Skeletal muscle satellite cell (primary cell): Measurements from ENCODE around the gene LNX1.

Experiments used
- H3K27me3 ChIP-seq: 2 replicates; pipeline ENCODE4 v1.7.0; 2013; ENCODE audit warnings: low read length; ENCODE audit not compliant: control insufficient read depth, insufficient read depth
- H3K36me3 ChIP-seq: 2 replicates; pipeline ENCODE4 v1.7.0; 2013; ENCODE audit warnings: mild to moderate bottlenecking, control low read depth, low read length; ENCODE audit not compliant: insufficient read depth
- H3K4me1 ChIP-seq: 2 replicates; pipeline ENCODE4 v1.7.0; 2013; ENCODE audit warnings: low read length; ENCODE audit not compliant: control insufficient read depth, insufficient read depth
- H3K4me2 ChIP-seq: 2 replicates; pipeline ENCODE4 v1.7.0; 2013; ENCODE audit warnings: mild to moderate bottlenecking, low read length
- H3K4me3 ChIP-seq: 2 replicates; pipeline ENCODE4 v1.7.0; 2013; ENCODE audit warnings: low read length
- H3K9ac ChIP-seq: 2 replicates; pipeline ENCODE4 v1.7.0; 2013; ENCODE audit warnings: mild to moderate bottlenecking, low read depth, low read length, moderate library complexity
- H3K9me3 ChIP-seq: replicated peaks from 2 replicates; pipeline ENCODE4 v1.7.0; 2013; ENCODE audit warnings: mild to moderate bottlenecking, control low read depth, low read length

LNX1 gene

DNA sequence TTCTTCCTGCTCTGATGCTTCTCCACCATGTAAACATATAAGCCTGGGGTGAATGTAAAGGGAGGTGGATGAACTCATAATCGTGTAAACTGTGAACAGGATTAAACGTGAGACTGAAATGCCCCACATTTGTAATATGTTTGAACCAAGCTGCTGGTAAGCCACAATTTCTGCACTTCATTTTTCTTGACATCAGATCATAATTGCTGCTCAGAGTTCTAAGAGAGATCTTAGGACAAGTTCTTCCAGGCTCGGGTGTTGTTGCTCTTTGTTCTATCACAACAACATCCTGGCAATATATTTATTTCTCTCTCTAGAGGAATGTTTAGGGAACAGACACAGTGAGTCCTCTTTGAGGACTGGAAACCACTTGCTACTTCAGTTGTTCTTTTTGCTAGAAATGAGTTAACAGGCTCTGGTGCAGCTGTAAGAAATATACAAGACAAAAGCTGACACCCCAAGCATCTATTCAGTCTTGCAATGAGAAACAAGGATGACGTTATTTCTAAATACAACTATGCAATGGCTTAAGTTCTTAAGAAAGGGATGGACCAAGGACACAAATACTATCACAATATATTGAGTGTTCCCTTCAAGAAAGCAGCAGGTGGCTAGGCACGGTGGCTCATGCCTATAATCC lies 59.6 kb downstream of the LNX1 start:
- Histone ChIP-seq H3K4me1 (peaks cover 10% of the 10 kb centered on the region), H3K9me3 (no peaks in the 10 kb centered on the region), H3K27me3 (no peaks in the 10 kb centered on the region), H3K36me3 (no peaks in the 10 kb centered on the region), H3K9ac (no peak overlapping the region), H3K4me3 (no peak overlapping the region), H3K4me2 (no peak overlapping the region)

DNA sequence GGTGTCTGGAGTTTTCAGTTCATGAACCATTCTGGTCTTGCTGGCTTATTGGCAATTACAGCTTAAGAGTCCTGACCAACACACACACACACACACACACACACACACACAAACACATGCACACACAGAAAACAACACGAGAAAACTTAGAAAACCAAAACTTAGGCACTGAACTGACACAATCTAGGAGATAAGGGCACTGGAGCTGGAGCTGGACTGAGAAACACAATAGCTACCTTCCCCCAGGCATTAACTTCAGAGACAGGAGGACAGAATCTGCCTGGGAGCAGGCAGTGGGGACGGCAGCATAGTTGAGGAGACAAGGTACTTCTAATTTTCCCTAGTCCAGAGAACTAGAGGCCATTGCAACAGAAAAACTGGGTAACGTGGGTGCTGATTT lies 62.3 kb downstream of the LNX1 start:
- Histone ChIP-seq H3K4me2 (no peak overlapping the region), H3K4me3 (no peak overlapping the region), H3K36me3 (no peaks in the 10 kb centered on the region), H3K4me1 (peaks cover 5% of the 10 kb centered on the region), H3K9ac (no peak overlapping the region), H3K9me3 (no peaks in the 10 kb centered on the region), H3K27me3 (no peaks in the 10 kb centered on the region)

DNA sequence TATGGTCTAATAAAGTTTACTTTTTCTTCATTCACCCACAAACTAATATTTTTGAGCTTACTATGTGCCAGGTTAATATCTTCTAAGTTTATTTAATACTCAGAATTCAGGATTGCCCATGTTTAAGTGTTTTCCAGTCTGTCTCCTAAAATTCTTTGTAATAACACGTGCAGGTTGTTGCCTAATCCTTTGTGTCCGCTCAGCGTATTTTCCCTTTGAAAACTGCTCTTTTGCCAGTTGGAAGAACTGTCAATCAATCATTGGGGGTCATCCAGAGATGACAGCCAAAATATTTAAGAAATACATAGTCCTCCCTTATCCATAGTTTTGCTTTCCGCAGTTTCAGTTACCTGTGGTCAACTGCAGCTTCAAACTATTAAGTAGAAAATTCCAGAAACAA lies 63.4 kb downstream of the LNX1 start:
- no peak overlapping the region for H3K4me3 ChIP-seq
- H3K36me3 ChIP-seq: no peaks in the 10 kb centered on the region
- no peak overlapping the region for H3K9ac ChIP-seq
- H3K4me2 ChIP-seq: no peak overlapping the region
- no peaks in the 10 kb centered on the region for H3K9me3 ChIP-seq
- H3K27me3 ChIP-seq: no peaks in the 10 kb centered on the region
- peaks cover 5% of the 10 kb centered on the region for H3K4me1 ChIP-seq

DNA sequence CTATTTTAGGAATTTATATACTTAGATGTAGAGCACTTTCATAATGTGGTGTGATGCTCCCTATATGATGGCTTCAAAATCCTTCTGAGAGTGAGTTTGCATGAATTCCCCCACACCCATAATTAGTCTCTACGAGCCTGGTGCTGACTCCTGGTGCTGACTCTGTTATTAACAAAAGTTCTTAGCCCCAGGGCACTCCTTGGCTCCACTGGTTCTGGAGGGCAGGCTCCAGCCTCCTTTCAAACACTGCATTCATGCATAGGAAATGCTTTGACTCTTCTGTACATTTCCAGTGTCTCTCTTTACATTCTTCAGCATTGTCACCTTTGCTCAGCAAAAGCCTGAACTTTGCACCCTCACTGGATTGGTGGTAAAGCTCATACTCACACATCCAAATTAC lies 64.0 kb downstream of the LNX1 start:
- Histone ChIP-seq H3K9ac (no peak overlapping the region), H3K4me2 (no peak overlapping the region), H3K27me3 (no peaks in the 10 kb centered on the region), H3K9me3 (no peaks in the 10 kb centered on the region), H3K4me1 (no peaks in the 10 kb centered on the region), H3K36me3 (no peaks in the 10 kb centered on the region), H3K4me3 (no peak overlapping the region)

DNA sequence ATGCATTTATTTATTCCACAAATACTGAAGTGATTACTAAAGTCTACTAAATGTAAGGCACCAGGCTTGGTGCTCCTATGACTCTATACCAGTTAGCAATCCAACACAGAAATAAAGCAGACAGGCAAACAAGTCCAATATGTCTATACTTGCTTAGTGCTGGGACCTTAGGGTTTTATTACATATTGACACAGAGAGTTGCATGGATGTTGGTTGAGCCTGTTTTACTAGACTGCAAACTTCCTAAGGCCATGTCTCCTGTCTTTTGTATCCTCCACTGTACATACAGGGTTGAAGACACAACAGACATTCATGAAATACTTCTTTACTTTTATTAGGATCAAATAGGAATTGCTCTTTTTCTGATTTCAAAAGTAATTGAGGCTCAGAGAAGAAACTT lies 69.0 kb downstream of the LNX1 start:
- Histone ChIP-seq H3K36me3 (no peaks in the 10 kb centered on the region), H3K4me2 (no peak overlapping the region), H3K9me3 (no peaks in the 10 kb centered on the region), H3K4me3 (no peak overlapping the region), H3K4me1 (no peaks in the 10 kb centered on the region), H3K27me3 (no peaks in the 10 kb centered on the region), H3K9ac (no peak overlapping the region)

DNA sequence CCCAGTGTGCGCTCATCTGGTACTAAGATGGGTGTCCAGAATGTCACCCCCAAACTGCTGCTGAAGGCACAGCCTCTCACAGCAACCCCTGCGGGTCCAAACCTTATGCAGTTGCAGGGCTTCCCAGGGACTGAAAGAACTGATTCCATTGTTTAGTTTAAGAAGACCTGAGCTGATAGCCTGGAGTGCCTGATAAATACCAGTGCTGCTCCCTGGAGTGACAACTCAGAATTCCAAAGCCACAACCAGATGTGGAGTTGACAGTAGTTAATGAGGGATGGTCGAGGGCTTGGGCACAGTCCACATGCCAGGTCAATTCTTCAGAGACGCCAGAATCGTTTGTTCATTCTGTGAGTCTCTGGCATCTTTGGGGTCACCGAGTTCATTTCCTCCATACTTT lies 71.2 kb downstream of the LNX1 start:
- H3K36me3 ChIP-seq: no peaks in the 10 kb centered on the region
- no peak overlapping the region for H3K9ac ChIP-seq
- H3K9me3 ChIP-seq: no peaks in the 10 kb centered on the region
- H3K27me3 ChIP-seq: no peaks in the 10 kb centered on the region
- no peak overlapping the region for H3K4me2 ChIP-seq
- H3K4me3 ChIP-seq: no peak overlapping the region
- H3K4me1 ChIP-seq: no peaks in the 10 kb centered on the region

DNA sequence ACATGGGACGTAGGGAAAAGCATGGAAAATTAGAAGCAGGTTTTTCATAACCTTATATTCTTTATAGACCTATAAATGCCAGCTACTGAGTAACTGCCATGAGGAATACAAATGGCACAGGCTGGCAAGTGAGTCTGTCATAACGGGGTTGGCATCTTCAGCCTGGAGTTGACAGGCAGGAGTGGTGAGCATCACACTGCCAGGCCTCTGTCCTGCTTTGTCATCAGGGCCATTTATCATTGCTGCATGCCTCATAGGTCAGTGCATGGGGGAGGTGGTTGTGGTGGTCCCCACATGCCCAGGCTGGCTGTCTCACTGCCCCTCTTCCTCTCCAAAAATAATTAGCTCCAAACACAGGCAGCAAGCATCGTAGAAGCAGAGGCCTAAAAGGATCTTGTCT lies 72.5 kb downstream of the LNX1 start:
- H3K4me2 ChIP-seq: no peak overlapping the region
- H3K4me1 ChIP-seq: no peaks in the 10 kb centered on the region
- H3K4me3 ChIP-seq: no peak overlapping the region
- no peaks in the 10 kb centered on the region for H3K27me3 ChIP-seq
- H3K36me3 ChIP-seq: no peaks in the 10 kb centered on the region
- H3K9ac ChIP-seq: no peak overlapping the region
- H3K9me3 ChIP-seq: no peaks in the 10 kb centered on the region

DNA sequence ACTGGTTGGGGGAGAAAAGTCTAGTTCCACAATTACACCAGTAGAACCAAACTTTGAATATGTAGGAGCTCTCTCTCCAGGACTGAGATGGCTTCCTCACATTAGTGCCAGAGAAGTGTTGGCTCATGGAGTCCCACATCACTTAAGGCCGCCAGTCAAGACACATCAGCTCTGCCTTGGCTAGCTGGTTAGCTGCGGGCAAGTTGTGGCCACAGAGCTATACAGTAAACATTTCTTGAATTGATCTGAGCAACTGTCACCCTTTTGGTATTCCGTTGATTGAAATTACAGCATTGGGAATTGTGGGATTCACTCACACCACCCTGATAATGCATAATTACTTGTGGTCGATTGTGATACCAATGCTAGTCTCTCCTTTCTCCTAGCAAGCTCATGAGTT lies 76.2 kb downstream of the LNX1 start:
- Histone ChIP-seq H3K4me1 (peaks cover 4% of the 10 kb centered on the region), H3K9ac (no peak overlapping the region), H3K36me3 (no peaks in the 10 kb centered on the region), H3K4me3 (no peak overlapping the region), H3K4me2 (no peak overlapping the region), H3K9me3 (no peaks in the 10 kb centered on the region), H3K27me3 (no peaks in the 10 kb centered on the region)

DNA sequence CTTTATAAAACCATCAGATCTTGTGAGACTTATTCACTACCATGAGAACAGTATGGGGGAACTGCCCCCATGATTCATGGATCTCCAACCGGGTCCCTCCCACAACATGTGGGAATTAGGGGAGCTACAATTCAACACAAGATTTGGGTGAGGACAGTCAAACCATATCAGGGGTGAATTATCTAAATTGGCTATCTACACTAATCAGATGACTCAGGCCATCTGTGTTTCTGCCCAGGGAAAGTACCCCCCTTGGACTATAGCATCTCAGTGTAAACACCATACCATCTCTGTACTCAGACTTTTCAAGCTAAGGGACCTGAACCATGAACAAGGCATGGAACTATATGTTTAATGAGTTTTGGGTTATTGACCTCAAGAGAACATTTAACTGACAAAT lies 76.8 kb downstream of the LNX1 start:
- peaks cover 4% of the 10 kb centered on the region for H3K4me1 ChIP-seq
- no peak overlapping the region for H3K4me2 ChIP-seq
- H3K27me3 ChIP-seq: no peaks in the 10 kb centered on the region
- no peaks in the 10 kb centered on the region for H3K9me3 ChIP-seq
- H3K36me3 ChIP-seq: no peaks in the 10 kb centered on the region
- no peak overlapping the region for H3K9ac ChIP-seq
- no peak overlapping the region for H3K4me3 ChIP-seq

DNA sequence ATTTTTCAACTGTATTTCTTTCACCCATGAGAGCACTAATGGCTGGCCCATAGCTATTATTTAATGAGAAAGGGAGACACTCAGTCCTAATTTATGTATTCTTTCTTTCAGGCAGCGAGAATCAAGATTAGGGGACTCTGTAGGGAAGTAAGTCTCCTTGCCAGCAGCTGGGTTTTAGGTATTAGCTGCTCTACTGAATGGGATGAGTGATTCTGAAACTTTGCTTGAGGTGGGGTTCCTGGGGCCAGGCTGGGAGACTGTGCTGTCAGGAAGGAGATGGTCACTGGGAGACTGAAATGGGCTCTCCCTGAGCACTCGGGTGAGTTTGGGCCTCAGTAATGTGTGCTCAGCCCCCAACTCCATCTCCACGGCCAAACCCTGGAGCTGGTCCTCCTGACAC lies 78.7 kb downstream of the LNX1 start:
- Histone ChIP-seq H3K4me2 (no peak overlapping the region), H3K9me3 (no peaks in the 10 kb centered on the region), H3K36me3 (no peaks in the 10 kb centered on the region), H3K9ac (no peak overlapping the region), H3K27me3 (no peaks in the 10 kb centered on the region), H3K4me1 (peaks cover 16% of the 10 kb centered on the region), H3K4me3 (no peak overlapping the region)

DNA sequence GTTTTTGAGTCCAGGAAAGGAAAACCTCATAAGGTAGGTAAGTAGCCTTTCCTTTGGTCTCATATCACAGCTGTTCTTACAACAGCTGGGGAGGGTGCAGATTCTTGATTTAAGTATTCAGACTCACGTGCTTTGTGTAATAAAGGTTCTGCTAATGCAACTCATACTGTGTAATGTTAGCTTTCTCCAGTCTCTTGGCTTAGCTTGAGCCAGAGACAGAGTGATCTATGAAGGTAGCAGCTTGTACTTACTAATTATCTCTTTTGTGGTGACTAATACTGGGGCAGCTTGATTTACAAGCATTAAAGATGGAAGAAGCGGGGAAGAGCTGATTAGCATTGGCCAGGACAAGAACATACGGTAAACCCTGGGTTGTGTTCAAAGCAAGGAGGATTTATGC lies 80.3 kb downstream of the LNX1 start:
- H3K9ac ChIP-seq: no peak overlapping the region
- no peak overlapping the region for H3K4me3 ChIP-seq
- no peaks in the 10 kb centered on the region for H3K27me3 ChIP-seq
- no peaks in the 10 kb centered on the region for H3K9me3 ChIP-seq
- no peak overlapping the region for H3K4me2 ChIP-seq
- no peaks in the 10 kb centered on the region for H3K36me3 ChIP-seq
- H3K4me1 ChIP-seq: peaks cover 24% of the 10 kb centered on the region

DNA sequence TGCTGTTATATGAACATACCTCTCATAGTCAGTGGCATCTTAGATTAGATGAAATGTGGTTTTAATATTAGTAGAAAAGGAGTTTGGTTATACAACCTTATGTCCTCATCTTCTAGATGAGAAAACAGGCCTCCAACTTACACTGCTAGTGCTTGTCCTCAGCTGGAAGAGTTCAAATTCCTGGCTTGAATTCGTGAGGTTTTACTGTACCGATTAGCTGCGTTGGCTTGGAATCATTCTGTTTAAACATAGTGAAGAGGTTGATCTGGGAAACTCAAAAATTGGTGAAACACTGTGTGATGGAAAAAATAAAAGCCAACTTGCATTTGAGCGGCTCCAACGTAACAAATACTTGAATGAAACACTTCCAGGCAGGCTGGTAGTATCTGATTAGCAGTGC lies 81.0 kb downstream of the LNX1 start:
- H3K36me3 ChIP-seq: no peaks in the 10 kb centered on the region
- no peaks in the 10 kb centered on the region for H3K9me3 ChIP-seq
- no peak overlapping the region for H3K9ac ChIP-seq
- no peaks in the 10 kb centered on the region for H3K27me3 ChIP-seq
- no peak overlapping the region for H3K4me3 ChIP-seq
- peaks cover 24% of the 10 kb centered on the region for H3K4me1 ChIP-seq
- H3K4me2 ChIP-seq: no peak overlapping the region
